Uterus (tissue), 2 donors: Measurements from ENCODE around the gene CLDN18.

Experiments used
- POLR2A ChIP-seq, 2 donors: fragments of 450-650 bp; IDR thresholded peaks; one replicate each; pipeline ENCODE4 v1.6.1; 2016; ENCODE audit warnings: antibody characterized with exemption in 2 of 2, mild to moderate bottlenecking in 1 of 2, moderate library complexity in 1 of 2
- TF ChIP-seq, protein P1 (sequence below), 4 experiments: fragments of 200-600 bp in 2 of 4; fragments of 450-650 bp in 2 of 4; sonication (generic) in 2 of 4; IDR thresholded peaks; one replicate each; pipeline ENCODE4 v1.5.1; 2016 to 2019; ENCODE audit warnings: antibody characterized with exemption in 4 of 4, mild to moderate bottlenecking in 2 of 4, moderate library complexity in 1 of 4

DNA sequence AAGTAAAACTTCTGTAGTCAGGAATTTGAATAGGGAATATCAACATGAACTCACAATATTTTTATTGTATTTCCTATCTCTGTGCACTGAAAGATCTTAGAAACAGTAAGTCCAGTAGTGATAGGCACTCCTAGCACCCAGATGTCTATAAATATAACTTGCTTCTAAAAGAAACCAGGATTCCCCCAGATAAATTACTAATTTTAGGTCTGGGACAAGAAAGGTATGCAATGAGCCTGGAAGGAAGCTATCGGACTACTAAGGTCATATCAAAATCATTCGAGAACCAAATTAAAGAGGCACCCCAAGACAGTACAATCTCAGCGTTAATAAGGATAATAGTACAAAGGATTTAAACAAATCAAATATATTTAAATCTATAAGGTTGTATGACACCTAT lies 47.4 kb downstream of the CLDN18 start:
- no peak for TF ChIP-seq POLR2A (IDR thresholded peaks at IDR 0.05)
- TF ChIP-seq, protein P1, sequence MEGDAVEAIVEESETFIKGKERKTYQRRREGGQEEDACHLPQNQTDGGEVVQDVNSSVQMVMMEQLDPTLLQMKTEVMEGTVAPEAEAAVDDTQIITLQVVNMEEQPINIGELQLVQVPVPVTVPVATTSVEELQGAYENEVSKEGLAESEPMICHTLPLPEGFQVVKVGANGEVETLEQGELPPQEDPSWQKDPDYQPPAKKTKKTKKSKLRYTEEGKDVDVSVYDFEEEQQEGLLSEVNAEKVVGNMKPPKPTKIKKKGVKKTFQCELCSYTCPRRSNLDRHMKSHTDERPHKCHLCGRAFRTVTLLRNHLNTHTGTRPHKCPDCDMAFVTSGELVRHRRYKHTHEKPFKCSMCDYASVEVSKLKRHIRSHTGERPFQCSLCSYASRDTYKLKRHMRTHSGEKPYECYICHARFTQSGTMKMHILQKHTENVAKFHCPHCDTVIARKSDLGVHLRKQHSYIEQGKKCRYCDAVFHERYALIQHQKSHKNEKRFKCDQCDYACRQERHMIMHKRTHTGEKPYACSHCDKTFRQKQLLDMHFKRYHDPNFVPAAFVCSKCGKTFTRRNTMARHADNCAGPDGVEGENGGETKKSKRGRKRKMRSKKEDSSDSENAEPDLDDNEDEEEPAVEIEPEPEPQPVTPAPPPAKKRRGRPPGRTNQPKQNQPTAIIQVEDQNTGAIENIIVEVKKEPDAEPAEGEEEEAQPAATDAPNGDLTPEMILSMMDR (IDR thresholded peaks at IDR 0.05) = no peak
